HG03139 (cell line): ENCODE data around the gene BMF.
"Not testable (repeated sequence)": the region's sequence is repeated elsewhere in the genome, so short reads cannot be mapped to it uniquely, and the experiment has no call there.

Experiments used
- ATAC-seq: cut with Tn5 transposase; IDR thresholded peaks from one replicate; pipeline ENCODE4 v1.9.1; 2021; ENCODE audit not compliant: unreplicated experiment

The BMF gene

GRCh38 chr15:40128766-40129660 lies 20.3 kb upstream of the BMF start:
- ATAC-seq = no peak

- no peak for ATAC-seq
These were observed 17.3 kb upstream of the BMF start for GRCh38 chr15:40125950-40126349.

- ATAC-seq = not testable (repeated sequence)
These were observed 16.2 kb upstream of the BMF start for GRCh38 chr15:40124807-40125285.

- ATAC-seq = not testable (repeated sequence)
These were observed 15.7 kb upstream of the BMF start for GRCh38 chr15:40124333-40124732.

- ATAC-seq = not testable (repeated sequence)
These were observed 15.2 kb upstream of the BMF start for GRCh38 chr15:40123863-40124262.

- not testable (repeated sequence) for ATAC-seq
These were observed 14.3 kb upstream of the BMF start for GRCh38 chr15:40122989-40123388.

- no peak for ATAC-seq
These were observed 13.4 kb upstream of the BMF start for GRCh38 chr15:40121911-40122638.

- ATAC-seq = no peak
These were observed 9.8 kb upstream of the BMF start for GRCh38 chr15:40118473-40118872.

GRCh38 chr15:40115670-40116093 lies 7.0 kb upstream of the BMF start:
- peak; percentile 92 for ATAC-seq

- not testable (repeated sequence) for ATAC-seq
These were observed 6.4 kb upstream of the BMF start for GRCh38 chr15:40115106-40115505.

- no peak for ATAC-seq
These were observed 5.5 kb upstream of the BMF start for GRCh38 chr15:40114218-40114617.

- no peak for ATAC-seq
These were observed 4.1 kb upstream of the BMF start for GRCh38 chr15:40112789-40113188.

GRCh38 chr15:40111888-40112287 lies 3.2 kb upstream of the BMF start:
- no peak for ATAC-seq

- ATAC-seq = no peak
These were observed 2.3 kb upstream of the BMF start for GRCh38 chr15:40110866-40111550.

GRCh38 chr15:40108061-40108854 lies 421 bp downstream of the BMF start:
- no peak for ATAC-seq

- peak; percentile 30 for ATAC-seq
These were observed 2.2 kb downstream of the BMF start for GRCh38 chr15:40106203-40107161.

GRCh38 chr15:40105517-40106202 lies 3.0 kb downstream of the BMF start:
- ATAC-seq = no peak

GRCh38 chr15:40104865-40105516 lies 3.7 kb downstream of the BMF start:
- no peak for ATAC-seq
